Loucy (cell line): Measurements from ENCODE around the gene FBXO11.

Experiments used
- EZH2phosphoT487 ChIP-seq: fragments of 200-600 bp; IDR thresholded peaks from 2 replicates; pipeline ENCODE4 v1.6.1; 2018; ENCODE audit warnings: antibody characterized with exemption, mild to moderate bottlenecking, moderate library complexity, borderline replicate concordance
- TF ChIP-seq, protein P1 (sequence below): fragments of 200-600 bp; sonication (generic); conservative IDR thresholded peaks from 2 replicates; pipeline ENCODE4 v1.5.1; 2014; ENCODE audit warnings: mild to moderate bottlenecking, antibody characterized with exemption, low read length

- TF ChIP-seq EZH2phosphoT487: no peak
- TF ChIP-seq, protein P1, sequence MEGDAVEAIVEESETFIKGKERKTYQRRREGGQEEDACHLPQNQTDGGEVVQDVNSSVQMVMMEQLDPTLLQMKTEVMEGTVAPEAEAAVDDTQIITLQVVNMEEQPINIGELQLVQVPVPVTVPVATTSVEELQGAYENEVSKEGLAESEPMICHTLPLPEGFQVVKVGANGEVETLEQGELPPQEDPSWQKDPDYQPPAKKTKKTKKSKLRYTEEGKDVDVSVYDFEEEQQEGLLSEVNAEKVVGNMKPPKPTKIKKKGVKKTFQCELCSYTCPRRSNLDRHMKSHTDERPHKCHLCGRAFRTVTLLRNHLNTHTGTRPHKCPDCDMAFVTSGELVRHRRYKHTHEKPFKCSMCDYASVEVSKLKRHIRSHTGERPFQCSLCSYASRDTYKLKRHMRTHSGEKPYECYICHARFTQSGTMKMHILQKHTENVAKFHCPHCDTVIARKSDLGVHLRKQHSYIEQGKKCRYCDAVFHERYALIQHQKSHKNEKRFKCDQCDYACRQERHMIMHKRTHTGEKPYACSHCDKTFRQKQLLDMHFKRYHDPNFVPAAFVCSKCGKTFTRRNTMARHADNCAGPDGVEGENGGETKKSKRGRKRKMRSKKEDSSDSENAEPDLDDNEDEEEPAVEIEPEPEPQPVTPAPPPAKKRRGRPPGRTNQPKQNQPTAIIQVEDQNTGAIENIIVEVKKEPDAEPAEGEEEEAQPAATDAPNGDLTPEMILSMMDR: no peak
These were observed 912 bp upstream of the FBXO11 start for GRCh38 chr2:47907039-47907781.
